GM21526 (cell line): ENCODE data around the gene L3MBTL2.

Experiments used
- ATAC-seq: cut with Tn5 transposase; IDR thresholded peaks from one replicate; pipeline ENCODE4 v1.9.1; 2021; ENCODE audit warnings: moderate library complexity; ENCODE audit not compliant: unreplicated experiment, low FRiP score

Gene L3MBTL2

GRCh38 chr22:41204066-41204465 lies 1.0 kb upstream of the L3MBTL2 start:
- no peak for ATAC-seq

- no peak for ATAC-seq
Observed at GRCh38 chr22:41206719-41207118, 1.6 kb downstream of the L3MBTL2 start.

- ATAC-seq: no peak
Observed at GRCh38 chr22:41215409-41215808, 10.3 kb downstream of the L3MBTL2 start.

- no peak for ATAC-seq
Observed at GRCh38 chr22:41215926-41216325, 10.8 kb downstream of the L3MBTL2 start.

- ATAC-seq: no peak
Observed at GRCh38 chr22:41216984-41217383, 11.9 kb downstream of the L3MBTL2 start.

GRCh38 chr22:41217553-41218157 lies 12.5 kb downstream of the L3MBTL2 start:
- no peak for ATAC-seq

GRCh38 chr22:41222846-41223507 lies 17.9 kb downstream of the L3MBTL2 start:
- ATAC-seq: no peak

- ATAC-seq: no peak
Observed at GRCh38 chr22:41223535-41223934, 18.4 kb downstream of the L3MBTL2 start.

- ATAC-seq: no peak
Observed at GRCh38 chr22:41226723-41227655, 21.9 kb downstream of the L3MBTL2 start.

GRCh38 chr22:41229215-41229614 lies 24.1 kb downstream of the L3MBTL2 start:
- no peak for ATAC-seq

GRCh38 chr22:41229730-41230400 lies 24.8 kb downstream of the L3MBTL2 start:
- no peak for ATAC-seq

GRCh38 chr22:41230401-41230785 lies 25.3 kb downstream of the L3MBTL2 start:
- no peak for ATAC-seq

GRCh38 chr22:41231369-41231768 lies 26.3 kb downstream of the L3MBTL2 start:
- ATAC-seq: no peak

- no peak for ATAC-seq
Observed at GRCh38 chr22:41234815-41235695, 29.9 kb downstream of the L3MBTL2 start.

GRCh38 chr22:41237036-41237706 lies 32.1 kb downstream of the L3MBTL2 start:
- ATAC-seq: no peak

GRCh38 chr22:41237707-41238569 lies 32.8 kb downstream of the L3MBTL2 start:
- ATAC-seq: no peak

GRCh38 chr22:41238570-41239442 lies 33.7 kb downstream of the L3MBTL2 start:
- no peak for ATAC-seq
